H1 (cell line): ENCODE results near the gene GLMN.

ENCODE experiments used
- BACH1 ChIP-seq: IDR thresholded peaks from 2 replicates; pipeline ENCODE4 v1.6.1; 2012; ENCODE audit warnings: low read length, improper control_type of control experiment
- BCL11A ChIP-seq, 2 experiments: IDR thresholded peaks; one replicate each; pipeline ENCODE4 v1.6.1; 2011; ENCODE audit warnings: low read depth in 2 of 2, low read length in 2 of 2, mild to moderate bottlenecking in 2 of 2
- CTCF ChIP-seq, 3 experiments: IDR thresholded peaks; 1 replicate in 2 of 3; 2 replicates in 1 of 3; pipeline versions ENCODE4 v1.5.1 to v1.6.1; 2011; ENCODE audit warnings: low read length in 3 of 3, mild to moderate bottlenecking in 3 of 3, inconsistent platforms in 2 of 3, low read depth in 1 of 3, moderate library complexity in 1 of 3; ENCODE audit not compliant: insufficient read depth in 1 of 3; ENCODE audit errors: control extremely low read depth in 1 of 3
- EGR1 ChIP-seq: IDR thresholded peaks from 2 replicates; pipeline ENCODE4 v1.6.1; 2011; ENCODE audit warnings: low read depth, low read length, borderline replicate concordance
- EP300 ChIP-seq, 2 experiments: IDR thresholded peaks; 1 replicate in 1 of 2; 2 replicates in 1 of 2; pipeline ENCODE4 v1.6.1; 2011 to 2012; ENCODE audit warnings: low read depth in 2 of 2, low read length in 2 of 2, mild to moderate bottlenecking in 2 of 2, borderline replicate concordance in 1 of 2, inconsistent platforms in 1 of 2, moderate library complexity in 1 of 2
- EZH2 ChIP-seq: fragments of 200-600 bp; sonication (generic); IDR thresholded peaks from 2 replicates; pipeline ENCODE4 v1.7.1; 2012; ENCODE audit warnings: low read depth, mild to moderate bottlenecking, moderate library complexity, low read length, inconsistent platforms; ENCODE audit not compliant: severe bottlenecking
- HDAC2 ChIP-seq, 2 experiments: fragments of 300-600 bp in 1 of 2; sonication (generic) in 1 of 2; IDR thresholded peaks; 2 replicates each; pipeline ENCODE4 v1.6.1; 2011 to 2012; ENCODE audit warnings: low read depth in 2 of 2, low read length in 2 of 2, mild to moderate bottlenecking in 2 of 2, moderate library complexity in 2 of 2, borderline replicate concordance in 1 of 2, inconsistent platforms in 1 of 2
- JUND ChIP-seq: IDR thresholded peaks from 2 replicates; pipeline ENCODE4 v1.6.1; 2011; ENCODE audit warnings: mild to moderate bottlenecking, improper control_type of control experiment, low read length
- MAX ChIP-seq: IDR thresholded peaks from 2 replicates; pipeline ENCODE4 v1.6.1; 2012; ENCODE audit warnings: inconsistent platforms
- POLR2A ChIP-seq, 2 experiments: IDR thresholded peaks; 1 replicate in 1 of 2; 2 replicates in 1 of 2; pipeline ENCODE4 v1.6.1; 2011; ENCODE audit warnings: low read depth in 2 of 2, low read length in 2 of 2, mild to moderate bottlenecking in 2 of 2; ENCODE audit errors: control extremely low read depth in 1 of 2
- POLR2AphosphoS5 ChIP-seq: IDR thresholded peaks from 2 replicates; pipeline ENCODE4 v1.6.1; 2011; ENCODE audit warnings: low read depth, low read length
- SP1 ChIP-seq: IDR thresholded peaks from 2 replicates; pipeline ENCODE4 v1.6.1; 2011; ENCODE audit warnings: low read depth, low read length
- TAF1 ChIP-seq: IDR thresholded peaks from 2 replicates; pipeline ENCODE4 v1.6.1; 2011; ENCODE audit warnings: mild to moderate bottlenecking, low read depth, low read length
- USF2 ChIP-seq: IDR thresholded peaks from 2 replicates; pipeline ENCODE4 v1.6.1; 2011; ENCODE audit warnings: low read length, improper control_type of control experiment

DNA sequence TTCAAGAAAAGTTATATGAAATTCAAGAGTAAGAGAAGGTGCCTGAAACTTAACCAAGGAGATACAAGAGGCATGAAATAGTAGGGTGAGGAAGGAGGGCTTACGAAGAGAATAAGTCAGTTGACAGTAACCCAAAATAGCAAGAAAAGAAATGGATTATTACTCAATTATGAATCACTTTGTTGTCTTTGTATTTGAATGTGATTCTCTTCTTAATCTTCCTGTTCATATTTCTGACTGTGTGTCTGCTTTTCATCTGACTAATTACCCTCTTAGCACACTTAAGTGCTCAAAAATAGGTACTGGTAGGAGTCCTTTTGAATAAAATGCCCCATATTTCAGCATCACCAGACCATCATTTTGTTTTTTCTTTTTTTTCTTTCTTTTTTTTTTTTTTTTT, 39.4 kb downstream of the GLMN start:
- TF ChIP-seq CTCF (IDR thresholded peaks at IDR 0.05; ENCODE audit: control extremely low read depth in 1 of 3, insufficient read depth in 1 of 3, low read depth in 1 of 3, low read length in 3 of 3) (no peak), SP1 (no peak), HDAC2 (IDR thresholded peaks at IDR 0.05; ENCODE audit: borderline replicate concordance in 1 of 2, low read depth in 2 of 2, low read length in 2 of 2) (no peak), BCL11A (IDR thresholded peaks at IDR 0.05; ENCODE audit: low read depth in 2 of 2, low read length in 2 of 2) (no peak), POLR2A (IDR thresholded peaks at IDR 0.05; ENCODE audit: control extremely low read depth in 1 of 2, low read depth in 2 of 2, low read length in 2 of 2) (no peak), EZH2 (no peak), EP300 (IDR thresholded peaks at IDR 0.05; ENCODE audit: borderline replicate concordance in 1 of 2, low read depth in 2 of 2, low read length in 2 of 2) (no peak), MAX (no peak), TAF1 (no peak), POLR2AphosphoS5 (no peak), EGR1 (no peak), USF2 (no peak), BACH1 (no peak), JUND (no peak)
